PFSK-1 (cell line): ENCODE measurements around the gene LZTFL1.

ENCODE experiments used
- FOXP2 ChIP-seq: optimal IDR thresholded peaks from 2 replicates; pipeline ENCODE3; 2011; ENCODE audit warnings: borderline replicate concordance, control low read depth, inconsistent platforms; ENCODE audit not compliant: insufficient read depth; ENCODE audit errors: extremely low read length, extremely low read depth
- POLR2AphosphoS5 ChIP-seq: IDR thresholded peaks from 2 replicates; pipeline ENCODE4 v1.6.1; 2012; ENCODE audit warnings: low read depth, mild to moderate bottlenecking, control low read depth, low read length, moderate library complexity
- REST ChIP-seq, 2 experiments: IDR thresholded peaks; 2 replicates each; pipeline versions ENCODE4 v1.6.1 to v1.8.0; 2011 to 2012; ENCODE audit warnings: low read depth in 2 of 2, low read length in 2 of 2, control low read depth in 1 of 2, inconsistent platforms in 1 of 2, mild to moderate bottlenecking in 1 of 2, moderate library complexity in 1 of 2; ENCODE audit not compliant: insufficient read depth in 1 of 2
- SIN3A ChIP-seq: IDR thresholded peaks from 2 replicates; pipeline ENCODE4 v1.6.1; 2012; ENCODE audit warnings: mild to moderate bottlenecking, low read length, moderate library complexity, borderline replicate concordance; ENCODE audit not compliant: insufficient read depth
- TAF1 ChIP-seq: IDR thresholded peaks from 2 replicates; pipeline ENCODE4 v1.6.1; 2012; ENCODE audit warnings: low read length, control low read depth, borderline replicate concordance; ENCODE audit not compliant: insufficient read depth

The LZTFL1 gene

GRCh38 chr3:45795882-45796765 lies 45.8 kb downstream of the LZTFL1 start, which contains the start of gene SLC6A20:
Gene SLC6A20 (minus strand): TSS chr3:45796536. CDS start chr3:45796419, 117 bp downstream.
- TF ChIP-seq TAF1 (no peak), SIN3A (no peak), REST (IDR thresholded peaks at IDR 0.05; ENCODE audit: insufficient read depth in 1 of 2, low read depth in 2 of 2, low read length in 2 of 2) (no peak), FOXP2 (no peak), POLR2AphosphoS5 (no peak)

GRCh38 chr3:45795509-45795881 lies 46.4 kb downstream of the LZTFL1 start:
- TF ChIP-seq FOXP2 (no peak), POLR2AphosphoS5 (no peak), SIN3A (no peak), TAF1 (no peak), REST (IDR thresholded peaks at IDR 0.05; ENCODE audit: insufficient read depth in 1 of 2, low read depth in 2 of 2, low read length in 2 of 2) (no peak)

GRCh38 chr3:45794660-45795059 lies 47.3 kb downstream of the LZTFL1 start:
- no peak for TF ChIP-seq FOXP2
- TF ChIP-seq POLR2AphosphoS5: no peak
- no peak for TF ChIP-seq SIN3A
- no peak for TF ChIP-seq TAF1
- TF ChIP-seq REST (IDR thresholded peaks at IDR 0.05; ENCODE audit: insufficient read depth in 1 of 2, low read depth in 2 of 2, low read length in 2 of 2): no peak

GRCh38 chr3:45794177-45794560 lies 47.8 kb downstream of the LZTFL1 start:
- TF ChIP-seq SIN3A: no peak
- no peak for TF ChIP-seq TAF1
- TF ChIP-seq POLR2AphosphoS5: no peak
- no peak for TF ChIP-seq REST (IDR thresholded peaks at IDR 0.05; ENCODE audit: insufficient read depth in 1 of 2, low read depth in 2 of 2, low read length in 2 of 2)
- no peak for TF ChIP-seq FOXP2
